AG04450 (cell line): ENCODE measurements around the gene GTPBP3. TPM values are rescaled to one million over a fixed set of nuclear protein-coding genes. Genes with fewer than 3 reads are reported as not detected.
"Not testable (repeated sequence)": the region's sequence is repeated elsewhere in the genome, so short reads cannot be mapped to it uniquely, and the experiment has no call there.

ENCODE experiments used
- CTCF ChIA-PET: fragments of 300-600, 350-600 bp; formaldehyde crosslinking; extraction: SDS; loops from one replicate; lab custom pipeline; 2022; ENCODE audit warnings: antibody characterized with exemption, inconsistent platforms; lab: Charles Lee
- POLR2A ChIA-PET: fragments of 350-600 bp; formaldehyde crosslinking; extraction: SDS; loops from one replicate; lab custom pipeline; 2021; ENCODE audit warnings: antibody characterized with exemption, inconsistent platforms; lab: Yijun Ruan, JAX
- DNase-seq: peaks from one replicate; pipeline ENCODE4 v3.0.0-alpha.2; 2011; ENCODE audit warnings: low read depth, low spot score
- H3K27ac ChIP-seq: one replicate; pipeline ENCODE4 v1.5.1; 2012; ENCODE audit warnings: low read depth, low read length, control low read depth
- H3K27me3 ChIP-seq: one replicate; pipeline ENCODE4 v1.6.0; 2012; ENCODE audit warnings: low read length; ENCODE audit not compliant: control insufficient read depth, insufficient read depth
- H3K4me3 ChIP-seq: 2 replicates; pipeline ENCODE4 v1.5.1; 2011; ENCODE audit warnings: mild to moderate bottlenecking, low read depth, low read length, control low read depth
- H3K9me3 ChIP-seq: 2 replicates; pipeline ENCODE4 v1.5.1; 2012; ENCODE audit warnings: low read length; ENCODE audit not compliant: control insufficient read depth, insufficient read depth
- CTCF ChIP-seq: IDR thresholded peaks from 2 replicates; pipeline ENCODE4 v1.5.1; 2011; ENCODE audit warnings: low read depth, low read length, control low read depth, inconsistent platforms
- polyA plus RNA-seq: library from polyadenylated mRNA; depleted of rRNA; stranded (reverse); fragments of >200 nt; gene quantifications from 2 replicates; pipeline ENCODE4 v1.2.3, GENCODE V29; 2011

GTPBP3 gene
- polyA plus RNA-seq, 1 experiment, result 4.7 TPM

DNA sequence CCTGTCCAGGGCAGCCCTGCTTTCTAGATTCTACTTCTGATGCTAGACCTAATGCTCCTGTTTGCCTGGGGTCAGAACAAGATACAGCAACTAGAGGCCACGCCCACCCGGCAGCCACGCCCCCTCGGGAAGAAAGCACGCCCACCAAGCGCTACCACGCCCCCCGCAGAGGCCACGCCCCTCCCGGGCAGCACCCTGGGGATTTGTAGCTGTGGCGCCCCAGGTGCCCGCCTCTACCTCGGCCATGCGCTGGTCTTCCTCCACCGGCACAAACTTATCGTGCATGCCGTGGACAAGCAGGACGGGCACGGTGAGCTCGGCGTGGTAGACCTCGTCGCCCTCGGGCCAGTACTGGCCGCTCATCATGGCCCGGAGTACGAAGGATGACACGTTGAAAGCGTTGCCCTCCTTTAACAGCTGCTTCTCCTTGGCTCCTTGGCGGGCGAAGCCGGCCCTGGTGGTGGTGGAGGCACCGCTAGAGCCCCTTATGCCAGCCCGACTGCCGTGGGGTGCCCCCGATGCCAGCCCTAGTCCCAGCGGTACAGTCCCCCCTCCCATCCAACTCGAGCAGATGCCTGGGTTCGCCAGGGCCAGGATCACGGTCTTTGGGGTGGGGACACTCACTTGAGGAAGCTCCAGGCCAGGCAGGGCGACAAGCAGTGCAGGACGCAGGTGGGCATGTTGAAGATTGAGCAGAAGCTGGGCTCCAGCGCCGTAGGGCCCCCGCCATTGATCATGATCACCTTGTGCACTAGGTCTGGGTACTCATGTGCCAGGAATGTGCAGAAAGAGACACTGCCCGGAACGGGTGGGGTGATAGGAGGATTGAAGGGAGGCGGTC lies 43.1 kb upstream of the GTPBP3 start:
- Histone ChIP-seq H3K9me3 (peaks cover 6% of the 10 kb centered on the region), H3K27ac (no peak overlapping the region), H3K4me3 (no peak overlapping the region), H3K27me3 (no peaks in the 10 kb centered on the region)
- ChIA-PET CTCF (interaction anchor here (0.6 to 3.3 kb wide), 3 partner anchors 10 to 91 kb away, joined by 3 to 16 read pairs (median 11); partner anchors contain the start of genes ABHD8 and MRPL34), POLR2A (no interaction called here)
- TF ChIP-seq CTCF, result no peak
- DNase-seq, result no peak

- H3K4me3 ChIP-seq, H3K27me3 ChIP-seq, H3K9me3 ChIP-seq, H3K27ac ChIP-seq, POLR2A ChIA-PET, DNase-seq, CTCF ChIA-PET: not testable (repeated sequence)
Measured at GRCh38 chr19:17295551-17295950, 41.8 kb upstream of the GTPBP3 start.

GRCh38 chr19:17296273-17296672 lies 41.1 kb upstream of the GTPBP3 start:
- ChIA-PET POLR2A (no interaction called here), CTCF (no interaction called here)
- no peak overlapping the region for H3K4me3 ChIP-seq
- TF ChIP-seq CTCF, result no peak
- H3K9me3 ChIP-seq, result peaks cover 6% of the 10 kb centered on the region
- H3K27ac ChIP-seq, result no peak overlapping the region
- no peak for DNase-seq
- H3K27me3 ChIP-seq, result no peaks in the 10 kb centered on the region

DNA sequence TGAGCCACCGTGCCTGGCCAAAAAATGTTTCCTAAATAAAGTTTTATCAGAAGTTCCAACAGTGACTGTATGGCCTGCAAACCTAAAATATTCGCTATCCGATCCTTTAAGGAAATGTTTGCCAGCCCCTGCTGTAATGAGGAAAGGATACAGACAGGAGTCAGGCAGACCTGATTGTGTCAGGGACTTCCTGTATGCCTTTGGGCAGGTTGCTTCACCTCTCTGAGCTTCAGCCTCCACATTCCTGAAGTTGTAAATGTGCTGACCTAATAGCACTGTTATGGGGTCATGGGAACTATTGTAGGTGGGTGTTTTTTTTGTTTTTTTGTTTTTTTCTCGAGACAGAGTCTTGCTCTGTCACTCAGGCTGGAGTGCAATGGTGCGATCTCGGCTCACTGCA lies 40.4 kb upstream of the GTPBP3 start:
- Histone ChIP-seq H3K4me3 (no peak overlapping the region), H3K27ac (no peak overlapping the region), H3K9me3 (peaks cover 6% of the 10 kb centered on the region), H3K27me3 (no peaks in the 10 kb centered on the region)
- no peak for DNase-seq
- ChIA-PET POLR2A (interaction anchor here (1.2 kb wide), 1 partner anchor 563 kb away, joined by 3 read pairs; the partner anchor contains the start of gene RPL18A), CTCF (interaction anchor here (1.2 kb wide), 1 partner anchor 8 kb away, joined by 3 read pairs; the partner anchor contains the start of gene MRPL34)
- no peak for TF ChIP-seq CTCF

GRCh38 chr19:17300992-17301619 lies 36.2 kb upstream of the GTPBP3 start:
- H3K9me3 ChIP-seq, result no peaks in the 10 kb centered on the region; the same call in 1 of the 2 replicates
- CTCF ChIA-PET, result no interaction called here
- H3K4me3 ChIP-seq, result no peak overlapping the region
- H3K27ac ChIP-seq, result no peak overlapping the region
- POLR2A ChIA-PET, result no interaction called here
- no peaks in the 10 kb centered on the region for H3K27me3 ChIP-seq
- DNase-seq, result no peak
- no peak for TF ChIP-seq CTCF
